GM12864 (cell line): ENCODE results near the gene LUZP2.
"Not testable (repeated sequence)": the region's sequence is repeated elsewhere in the genome, so short reads cannot be mapped to it uniquely, and the experiment has no call there.

Source experiments
- DNase-seq: peaks from one replicate; pipeline ENCODE4 v3.0.0-alpha.2; 2011; ENCODE audit warnings: low read depth
- H3K4me3 ChIP-seq: 2 replicates; pipeline ENCODE4 v1.5.1; 2011; ENCODE audit warnings: mild to moderate bottlenecking, low read depth, low read length, control low read depth
- TF ChIP-seq, protein P1 (sequence below): IDR thresholded peaks from 2 replicates; pipeline ENCODE4 v1.5.1; 2011; ENCODE audit warnings: low read depth, mild to moderate bottlenecking, moderate library complexity, low read length, control low read depth, inconsistent platforms; ENCODE audit errors: missing control alignments

The LUZP2 gene

DNA sequence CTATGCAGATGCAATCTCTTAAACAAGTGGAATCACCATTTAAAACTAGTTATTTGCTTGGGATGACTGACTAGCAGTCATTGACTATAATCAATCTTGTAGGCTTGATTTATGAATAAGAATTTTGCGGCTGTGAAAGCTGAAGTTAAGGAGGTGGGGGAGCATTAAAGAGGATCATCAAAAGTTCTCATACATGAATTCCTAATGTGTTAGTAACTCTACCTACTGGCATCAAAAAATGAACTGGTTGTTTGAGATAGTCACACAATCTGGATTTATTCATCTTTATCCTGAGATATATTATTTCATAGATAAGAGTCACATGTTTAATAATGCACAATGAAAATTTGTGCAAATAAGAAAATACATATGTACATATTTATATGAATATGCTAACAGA lies 393.6 kb downstream of the LUZP2 start:
- DNase-seq, result no peak
- TF ChIP-seq, protein P1, sequence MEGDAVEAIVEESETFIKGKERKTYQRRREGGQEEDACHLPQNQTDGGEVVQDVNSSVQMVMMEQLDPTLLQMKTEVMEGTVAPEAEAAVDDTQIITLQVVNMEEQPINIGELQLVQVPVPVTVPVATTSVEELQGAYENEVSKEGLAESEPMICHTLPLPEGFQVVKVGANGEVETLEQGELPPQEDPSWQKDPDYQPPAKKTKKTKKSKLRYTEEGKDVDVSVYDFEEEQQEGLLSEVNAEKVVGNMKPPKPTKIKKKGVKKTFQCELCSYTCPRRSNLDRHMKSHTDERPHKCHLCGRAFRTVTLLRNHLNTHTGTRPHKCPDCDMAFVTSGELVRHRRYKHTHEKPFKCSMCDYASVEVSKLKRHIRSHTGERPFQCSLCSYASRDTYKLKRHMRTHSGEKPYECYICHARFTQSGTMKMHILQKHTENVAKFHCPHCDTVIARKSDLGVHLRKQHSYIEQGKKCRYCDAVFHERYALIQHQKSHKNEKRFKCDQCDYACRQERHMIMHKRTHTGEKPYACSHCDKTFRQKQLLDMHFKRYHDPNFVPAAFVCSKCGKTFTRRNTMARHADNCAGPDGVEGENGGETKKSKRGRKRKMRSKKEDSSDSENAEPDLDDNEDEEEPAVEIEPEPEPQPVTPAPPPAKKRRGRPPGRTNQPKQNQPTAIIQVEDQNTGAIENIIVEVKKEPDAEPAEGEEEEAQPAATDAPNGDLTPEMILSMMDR, result no peak
- H3K4me3 ChIP-seq, result no peak overlapping the region

DNA sequence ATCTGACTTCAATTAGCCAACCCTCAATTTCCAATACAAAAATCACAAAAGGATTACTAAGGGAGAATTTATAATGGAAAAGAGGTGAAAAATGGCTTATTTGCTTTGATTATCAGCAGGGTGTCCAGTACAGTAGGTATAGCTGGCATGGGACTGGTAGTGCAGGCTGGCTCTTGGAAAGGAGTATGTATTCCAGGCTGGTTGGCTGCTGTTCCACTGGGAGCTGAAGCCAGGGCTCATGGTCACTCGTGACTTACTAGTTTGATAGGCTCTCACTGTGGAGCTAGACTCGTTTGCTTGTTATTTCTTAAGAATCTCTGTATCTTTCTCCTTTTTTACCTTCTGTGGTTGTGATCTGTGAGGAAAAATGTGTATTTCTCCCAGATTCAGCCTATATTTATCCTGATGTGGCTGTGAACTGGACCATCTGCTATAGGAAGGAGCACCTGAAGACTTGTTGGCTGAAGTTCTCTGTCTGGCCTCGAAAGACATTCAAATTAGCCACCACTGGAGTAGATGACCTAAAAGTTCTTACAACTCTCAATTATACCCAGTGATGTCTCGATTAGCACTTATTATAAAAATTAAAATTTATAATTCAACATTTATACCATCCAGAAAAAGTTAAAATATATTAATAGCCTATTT lies 395.1 kb downstream of the LUZP2 start:
- not testable (repeated sequence) for DNase-seq, H3K4me3 ChIP-seq

DNA sequence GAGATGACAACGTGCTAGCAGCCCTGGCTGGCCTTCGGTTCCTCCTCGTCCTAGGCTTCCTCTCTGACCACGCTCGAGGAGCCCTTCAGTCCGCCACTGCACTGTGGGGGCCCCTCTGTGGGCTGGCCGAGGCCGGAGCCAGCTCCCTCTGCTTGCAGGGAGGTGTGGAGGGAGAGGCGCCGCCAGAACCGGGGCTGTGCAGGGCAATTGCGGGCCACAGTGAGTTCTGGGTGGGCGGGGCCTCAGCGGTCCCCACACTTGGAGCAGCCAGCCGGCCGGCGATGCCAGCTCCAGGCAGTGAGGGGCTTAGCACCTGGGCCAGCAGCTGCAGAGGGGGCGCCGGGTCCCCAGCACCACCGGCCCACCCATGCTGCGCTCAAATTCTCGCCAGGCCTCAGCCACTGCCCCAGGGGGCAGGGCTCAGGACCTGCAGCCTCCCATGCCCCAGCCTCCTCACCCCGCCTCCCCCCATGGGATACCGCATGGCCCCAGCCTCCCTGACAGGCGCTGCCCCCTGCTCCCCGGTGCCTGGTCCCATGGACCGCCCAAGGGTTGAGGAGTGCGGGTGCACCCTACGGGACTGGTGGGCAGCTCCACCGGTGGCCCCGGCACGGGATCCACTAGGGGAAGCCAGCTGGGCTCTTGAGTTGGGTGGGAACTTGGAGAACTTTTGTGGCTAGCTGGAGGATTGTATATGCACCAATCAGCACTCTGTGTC lies 399.4 kb downstream of the LUZP2 start:
- DNase-seq, result no peak
- no peak overlapping the region for H3K4me3 ChIP-seq
- TF ChIP-seq, protein P1, result no peak

DNA sequence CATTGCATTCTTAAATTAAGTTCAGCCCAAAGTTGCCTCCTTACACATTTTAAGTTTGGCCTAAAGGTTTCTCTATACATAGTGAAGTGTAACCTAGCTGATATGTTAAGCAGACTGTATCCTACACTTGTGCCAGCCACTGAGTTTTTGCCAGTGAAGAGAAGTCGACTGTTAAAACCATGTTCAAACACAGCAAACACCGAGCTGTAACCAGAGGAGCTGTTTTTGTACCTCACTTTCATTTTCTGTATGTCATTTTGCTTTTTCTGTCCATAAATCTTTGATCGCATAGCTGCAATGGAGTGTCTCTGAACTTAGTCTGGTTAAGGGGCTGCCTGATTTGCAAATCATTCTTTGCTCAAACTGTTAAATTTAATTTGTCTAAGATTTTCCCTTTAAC lies 403.7 kb downstream of the LUZP2 start:
- DNase-seq, result no peak
- TF ChIP-seq, protein P1, result no peak
- H3K4me3 ChIP-seq, result no peak overlapping the region

DNA sequence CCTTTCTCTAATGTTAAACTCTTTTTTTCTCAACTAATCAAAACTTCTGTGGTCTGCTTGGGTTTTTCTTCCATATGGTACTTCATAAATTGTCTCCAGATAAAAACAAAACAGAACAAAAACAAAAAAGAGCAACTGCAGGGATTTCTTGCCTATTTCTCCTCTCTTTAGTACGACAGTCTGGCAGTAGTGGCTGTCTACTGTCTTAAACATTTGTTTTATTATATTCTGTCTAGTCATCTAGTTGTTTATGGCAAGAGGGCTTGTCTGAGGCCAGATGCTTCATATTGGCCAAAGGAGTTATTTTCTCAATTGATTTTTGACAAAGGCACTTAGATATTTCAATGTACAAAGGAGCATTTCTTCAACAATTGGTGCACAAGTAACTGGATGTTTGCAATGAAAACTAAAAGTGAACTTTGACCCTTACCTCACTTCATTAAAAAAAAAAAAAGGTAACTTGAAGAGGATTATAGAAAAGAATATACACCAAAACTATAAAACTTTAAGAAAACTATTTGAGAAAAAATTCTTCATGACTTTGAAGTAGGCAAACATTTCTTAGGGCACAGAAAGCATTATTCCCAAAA lies 404.2 kb downstream of the LUZP2 start:
- DNase-seq, result no peak
- H3K4me3 ChIP-seq, result no peak overlapping the region
- TF ChIP-seq, protein P1, result no peak

DNA sequence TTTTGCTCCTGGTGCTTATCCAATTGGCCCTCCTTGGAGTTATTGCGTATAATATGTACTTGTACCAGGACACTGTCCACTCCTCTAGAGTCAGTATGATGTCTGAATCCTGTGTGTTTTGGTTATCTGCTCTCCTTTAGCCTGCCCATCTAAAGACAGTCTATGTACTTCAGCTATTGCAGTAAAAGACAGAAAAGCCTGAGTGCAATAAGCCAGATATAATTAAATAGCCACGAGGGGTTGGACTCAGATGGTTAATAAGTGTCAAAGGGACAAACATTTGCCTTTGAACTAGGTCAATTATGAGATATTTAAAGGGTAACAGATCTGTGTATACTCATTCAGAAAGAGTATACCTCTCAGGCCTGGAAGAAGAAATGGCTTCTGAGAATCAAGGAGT lies 406.7 kb downstream of the LUZP2 start:
- no peak for DNase-seq
- no peak overlapping the region for H3K4me3 ChIP-seq
- TF ChIP-seq, protein P1, result no peak

DNA sequence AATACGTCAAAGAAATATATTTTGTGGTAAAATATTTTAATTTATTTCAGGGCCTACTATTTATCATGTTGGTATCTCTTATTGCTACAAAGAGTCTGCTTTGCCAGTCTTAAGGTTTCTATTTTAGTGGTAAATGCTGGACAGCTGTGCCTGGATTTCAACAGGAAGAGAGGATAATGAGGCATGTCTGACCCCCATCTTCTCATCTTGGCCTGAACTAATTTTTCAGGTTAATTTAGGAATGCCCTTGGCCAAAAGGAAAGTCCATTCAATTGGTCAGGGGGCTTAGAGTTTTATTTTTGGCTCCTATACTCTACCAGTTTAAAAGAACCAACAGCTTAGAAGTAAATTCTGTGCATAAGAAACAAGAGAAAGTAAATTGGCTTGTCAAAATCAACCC lies 428.2 kb downstream of the LUZP2 start:
- TF ChIP-seq, protein P1, result no peak
- H3K4me3 ChIP-seq, result no peak overlapping the region
- DNase-seq, result no peak
